HUDEP-2 (cell line): Measurements from ENCODE around the gene GNL2.
"Not testable (repeated sequence)": the region's sequence is repeated elsewhere in the genome, so short reads cannot be mapped to it uniquely, and the experiment has no call there.

Source experiments
- DNase-seq, 76 experiments: peaks; one replicate each; lab custom pipeline; 2025; ENCODE audit not compliant: unreplicated experiment in 76 of 76; lab: John Stamatoyannopoulos, UW

Gene GNL2

GRCh38 chr1:37609002-37609401, 13.3 kb upstream of the GNL2 start:
- no peak for DNase-seq

- no peak for DNase-seq
Measured at GRCh38 chr1:37606481-37607263, 10.9 kb upstream of the GNL2 start.

GRCh38 chr1:37605806-37606474, 10.2 kb upstream of the GNL2 start:
- no peak for DNase-seq

- DNase-seq, result peak in 3 of 76 experiments; percentile 0 to 17 (median 8)
Measured at GRCh38 chr1:37605061-37605650, 9.4 kb upstream of the GNL2 start.

- DNase-seq, result peak in 16 of 76 experiments; percentile 1 to 26 (median 12)
Measured at GRCh38 chr1:37602750-37603694, 7.3 kb upstream of the GNL2 start.

- DNase-seq, result no peak
Measured at GRCh38 chr1:37601441-37601840, 5.7 kb upstream of the GNL2 start.

- no peak for DNase-seq
Measured at GRCh38 chr1:37599940-37600339, 4.2 kb upstream of the GNL2 start.

- no peak for DNase-seq
Measured at GRCh38 chr1:37596182-37596667, 488 bp upstream of the GNL2 start.

GRCh38 chr1:37593726-37594125, 2.0 kb downstream of the GNL2 start:
- no peak for DNase-seq

GRCh38 chr1:37588939-37589338, 6.8 kb downstream of the GNL2 start:
- DNase-seq, result no peak

- DNase-seq, result not testable (repeated sequence)
Measured at GRCh38 chr1:37584544-37584943, 11.2 kb downstream of the GNL2 start.

GRCh38 chr1:37575692-37576091, 20.0 kb downstream of the GNL2 start:
- no peak for DNase-seq

GRCh38 chr1:37574834-37575480, 20.8 kb downstream of the GNL2 start:
- no peak for DNase-seq

GRCh38 chr1:37570528-37571334, 25.0 kb downstream of the GNL2 start:
- DNase-seq, result no peak

- DNase-seq, result no peak
Measured at GRCh38 chr1:37567023-37567422, 28.7 kb downstream of the GNL2 start.

GRCh38 chr1:37564892-37565291, 30.8 kb downstream of the GNL2 start:
- no peak for DNase-seq

GRCh38 chr1:37562984-37563383, 32.8 kb downstream of the GNL2 start:
- DNase-seq, result no peak

- DNase-seq, result peak in 29 of 76 experiments; percentile 1 to 32 (median 15)
Measured at GRCh38 chr1:37561133-37562132, 34.3 kb downstream of the GNL2 start.
